Measurements from ENCODE around the gene GABARAPL2.
A peak's percentile ranks its signal among the peaks of the same experiment; 100 is the strongest.

Gene GABARAPL2

DNA sequence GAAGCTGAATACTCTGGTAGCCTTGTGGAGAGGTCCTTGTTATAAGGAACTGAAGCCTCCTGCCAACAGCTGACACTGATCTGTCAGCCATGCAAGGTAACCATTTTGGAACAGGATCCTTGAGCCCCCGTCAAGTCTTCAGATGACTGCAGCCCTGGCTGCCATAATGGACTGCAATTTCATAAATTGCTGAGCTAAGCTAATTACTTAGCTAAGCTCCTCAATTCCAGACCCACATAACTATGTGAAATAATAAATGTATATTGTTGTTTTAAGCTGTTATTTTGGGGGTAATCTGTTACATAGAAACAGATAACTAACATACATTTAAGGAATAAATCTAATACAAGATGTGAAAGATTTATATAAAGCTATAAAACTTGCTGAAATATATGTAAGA lies 40.3 kb downstream of the GABARAPL2 start:
- TF ChIP-seq, protein P1, sequence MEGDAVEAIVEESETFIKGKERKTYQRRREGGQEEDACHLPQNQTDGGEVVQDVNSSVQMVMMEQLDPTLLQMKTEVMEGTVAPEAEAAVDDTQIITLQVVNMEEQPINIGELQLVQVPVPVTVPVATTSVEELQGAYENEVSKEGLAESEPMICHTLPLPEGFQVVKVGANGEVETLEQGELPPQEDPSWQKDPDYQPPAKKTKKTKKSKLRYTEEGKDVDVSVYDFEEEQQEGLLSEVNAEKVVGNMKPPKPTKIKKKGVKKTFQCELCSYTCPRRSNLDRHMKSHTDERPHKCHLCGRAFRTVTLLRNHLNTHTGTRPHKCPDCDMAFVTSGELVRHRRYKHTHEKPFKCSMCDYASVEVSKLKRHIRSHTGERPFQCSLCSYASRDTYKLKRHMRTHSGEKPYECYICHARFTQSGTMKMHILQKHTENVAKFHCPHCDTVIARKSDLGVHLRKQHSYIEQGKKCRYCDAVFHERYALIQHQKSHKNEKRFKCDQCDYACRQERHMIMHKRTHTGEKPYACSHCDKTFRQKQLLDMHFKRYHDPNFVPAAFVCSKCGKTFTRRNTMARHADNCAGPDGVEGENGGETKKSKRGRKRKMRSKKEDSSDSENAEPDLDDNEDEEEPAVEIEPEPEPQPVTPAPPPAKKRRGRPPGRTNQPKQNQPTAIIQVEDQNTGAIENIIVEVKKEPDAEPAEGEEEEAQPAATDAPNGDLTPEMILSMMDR (IDR thresholded peaks at IDR 0.05; ENCODE audit: insufficient read depth, low read depth, low read length, missing control alignments): no peak
- no peak overlapping the region for H3K4me3 ChIP-seq (ENCODE audit: low read length)
- DNase-seq (ENCODE audit: low read depth): no peak

DNA sequence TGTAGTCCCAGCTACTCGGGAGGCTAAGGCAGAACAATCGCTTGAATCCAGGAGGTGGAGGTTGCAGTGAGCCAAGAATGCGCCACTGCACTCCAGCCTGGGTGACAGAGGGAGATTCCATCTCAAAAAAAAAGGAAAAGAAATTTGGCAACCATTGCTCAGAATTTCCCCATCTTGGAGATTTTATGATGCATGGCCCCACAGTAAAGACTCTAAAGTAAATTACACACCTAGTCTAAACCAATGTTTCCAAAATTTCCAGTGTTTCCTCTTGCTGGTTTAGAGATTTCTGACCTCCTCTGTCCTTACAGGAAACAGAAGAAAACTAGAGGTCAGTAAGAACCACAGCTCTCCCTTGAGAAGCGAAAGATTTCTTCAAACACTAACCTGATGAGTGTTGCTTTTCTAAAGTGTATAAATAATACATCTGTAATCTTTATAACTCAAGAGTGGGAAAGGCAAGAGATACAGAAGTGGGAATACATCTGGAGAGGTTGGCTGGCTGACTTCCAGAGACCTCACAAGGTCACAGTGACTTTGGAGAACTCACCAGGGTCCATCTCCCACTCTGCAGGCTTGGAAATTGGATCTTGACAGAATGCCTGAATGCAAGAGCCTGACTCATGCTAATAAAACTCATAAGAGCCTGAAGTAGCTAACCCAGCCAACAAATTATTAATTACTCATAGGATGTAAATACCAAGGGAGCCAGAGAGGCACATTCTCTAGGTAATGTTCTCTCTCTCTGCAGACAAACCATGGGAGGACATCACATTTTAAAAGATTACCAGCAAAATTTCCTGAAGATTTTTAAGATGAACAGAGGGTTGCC lies 48.1 kb downstream of the GABARAPL2 start:
- TF ChIP-seq, protein P1 (IDR thresholded peaks at IDR 0.05; ENCODE audit: insufficient read depth, low read depth, low read length, missing control alignments): no peak
- DNase-seq (ENCODE audit: low read depth): peak; percentile 41

DNA sequence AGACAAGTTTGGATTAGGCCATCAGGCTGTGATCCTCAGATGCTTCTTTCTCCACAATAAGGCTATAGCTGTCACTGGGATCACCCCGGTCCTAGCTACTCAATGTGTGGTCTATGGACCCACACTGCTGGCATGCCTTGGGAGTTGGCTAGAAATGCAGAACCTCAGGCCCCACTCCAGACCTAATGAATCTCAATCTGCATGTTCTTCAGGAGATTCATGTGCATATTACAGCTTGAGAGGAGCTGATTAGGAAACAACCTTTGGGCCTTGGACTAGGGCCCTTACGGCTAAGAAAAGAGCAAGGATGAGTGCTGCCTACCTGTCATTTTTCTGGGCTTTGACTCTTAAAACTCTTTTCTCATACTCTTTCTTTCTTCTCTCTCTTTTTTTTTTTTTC lies 49.4 kb downstream of the GABARAPL2 start:
- DNase-seq (ENCODE audit: low read depth): no peak
- TF ChIP-seq, protein P1 (IDR thresholded peaks at IDR 0.05; ENCODE audit: insufficient read depth, low read depth, low read length, missing control alignments): no peak
- no peak overlapping the region for H3K4me3 ChIP-seq (ENCODE audit: low read length)

More for the DNA sequence above, 48.1 kb downstream of the GABARAPL2 start:
- H3K4me3 ChIP-seq (ENCODE audit: low read length): no peak overlapping the region

- DNase-seq (ENCODE audit: low read depth): no peak
- TF ChIP-seq, protein P1 (IDR thresholded peaks at IDR 0.05; ENCODE audit: insufficient read depth, low read depth, low read length, missing control alignments): no peak
- no peak overlapping the region for H3K4me3 ChIP-seq (ENCODE audit: low read length)
These were observed 50.4 kb downstream of the GABARAPL2 start for GRCh38 chr16:75616521-75617010.

DNA sequence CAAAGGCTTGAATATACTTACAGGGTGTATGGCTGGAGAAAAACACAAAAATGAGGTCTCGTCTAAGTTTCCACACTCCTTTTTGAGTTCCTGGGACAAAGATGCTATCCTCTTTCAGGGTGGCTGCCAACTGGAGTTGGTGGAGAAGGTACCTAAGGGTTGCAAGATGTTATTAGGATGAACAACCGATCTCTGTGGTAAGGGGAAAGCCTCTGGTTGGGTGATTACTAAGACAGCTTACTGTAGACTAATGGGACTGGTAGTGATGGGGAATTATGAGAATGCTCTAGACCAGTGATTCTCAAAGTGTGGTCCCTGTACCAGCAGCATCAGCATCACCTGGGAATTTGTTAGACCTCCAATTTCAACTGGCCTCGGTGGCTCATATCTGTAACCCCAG lies 50.9 kb downstream of the GABARAPL2 start:
- H3K4me3 ChIP-seq (ENCODE audit: low read length): no peak overlapping the region
- no peak for DNase-seq (ENCODE audit: low read depth)
- TF ChIP-seq, protein P1 (IDR thresholded peaks at IDR 0.05; ENCODE audit: insufficient read depth, low read depth, low read length, missing control alignments): no peak

GRCh38 chr16:75618780-75619179 lies 52.6 kb downstream of the GABARAPL2 start:
- TF ChIP-seq, protein P1 (IDR thresholded peaks at IDR 0.05; ENCODE audit: insufficient read depth, low read depth, low read length, missing control alignments): no peak
- no peak for DNase-seq (ENCODE audit: low read depth)
- H3K4me3 ChIP-seq (ENCODE audit: low read length): no peak overlapping the region

All from epithelial cell of esophagus (primary cell).